Erythroblast (primary cell): Measurements from ENCODE around the gene C9orf78.

Experiments
- GATA1 ChIP-seq: IDR thresholded peaks from 2 replicates; pipeline ENCODE4 v1.6.1; 2011; ENCODE audit warnings: low read depth, mild to moderate bottlenecking, control low read depth, low read length, moderate library complexity
- POLR2A ChIP-seq: IDR thresholded peaks from 2 replicates; pipeline ENCODE4 v1.6.1; 2011; ENCODE audit warnings: mild to moderate bottlenecking, low read length

GRCh38 chr9:129832982-129833381 lies 2.1 kb downstream of the C9orf78 start:
- TF ChIP-seq POLR2A: no peak
- TF ChIP-seq GATA1: no peak
